HFF-Myc (cell line): ENCODE results near the gene PTX4.

Experiments used
- DNase-seq: peaks from one replicate; pipeline ENCODE4 v3.0.0-alpha.2; 2011; ENCODE audit warnings: low read depth; ENCODE audit errors: extremely low read depth
- H3K4me3 ChIP-seq: replicated peaks from 2 replicates; pipeline ENCODE4 v1.5.1; 2011; ENCODE audit warnings: low read depth, mild to moderate bottlenecking, control low read depth, low read length
- CTCF ChIP-seq: IDR thresholded peaks from 2 replicates; pipeline ENCODE4 v1.5.1; 2012; ENCODE audit warnings: mild to moderate bottlenecking, low read depth, low read length, control low read depth; ENCODE audit errors: missing control alignments

The PTX4 gene

GRCh38 chr16:1530349-1530882 is 41.7 kb upstream of the PTX4 start:
- no peak for DNase-seq
- no peak for TF ChIP-seq CTCF
- no peak overlapping the region for H3K4me3 ChIP-seq

- TF ChIP-seq CTCF, result no peak
- no peak overlapping the region for H3K4me3 ChIP-seq
- DNase-seq, result no peak
Measured at GRCh38 chr16:1528921-1529537, 40.3 kb upstream of the PTX4 start.

- no peak overlapping the region for H3K4me3 ChIP-seq
- TF ChIP-seq CTCF, result no peak
- DNase-seq, result no peak
Measured at GRCh38 chr16:1527836-1528811, 39.4 kb upstream of the PTX4 start.

- no peak overlapping the region for H3K4me3 ChIP-seq
- no peak for TF ChIP-seq CTCF
Measured at GRCh38 chr16:1526608-1527555, 38.1 kb upstream of the PTX4 start.

GRCh38 chr16:1525871-1526607 is 37.3 kb upstream of the PTX4 start:
- no peak for TF ChIP-seq CTCF
- DNase-seq, result no peak
- H3K4me3 ChIP-seq, result no peak overlapping the region

More at GRCh38 chr16:1526608-1527555, 38.1 kb upstream of the PTX4 start:
- DNase-seq, result no peak
